ENCODE results near the gene PUS1. TPM values are rescaled to one million over a fixed set of nuclear protein-coding genes. Genes with fewer than 3 reads are reported as not detected.
A peak's percentile ranks its signal among the peaks of the same experiment; 100 is the strongest.

The PUS1 gene
- total and polyA plus RNA-seq, 10 of the 15 experiments (the other 5 are each of a cell fraction or from before 2014, with no cell fraction given) = 1.3 to 74.2 (median 25.4) TPM

GRCh38 chr12:131950182-131950913 lies 21.3 kb downstream of the PUS1 start:
- Histone ChIP-seq H3K4me1 (ENCODE audit: control insufficient read depth, insufficient read depth, low read length) (peaks cover 3% of the 10 kb centered on the region; the same call in 1 of the 2 replicates), H3K4me2 (ENCODE audit: control insufficient read depth, insufficient read depth) (peak overlapping the region; percentile 36; the same call in 1 of the 2 replicates), H3K79me2 (ENCODE audit: control insufficient read depth, insufficient read depth, low read length) (peaks cover 40% of the 10 kb centered on the region), H3K27ac (ENCODE audit: control insufficient read depth, insufficient read depth) (peak overlapping the region; percentile 75), H2AFZ (ENCODE audit: control insufficient read depth, low read depth, low read length) (peak overlapping the region; percentile 72), H3K9ac (ENCODE audit: control insufficient read depth, insufficient read depth, low read length) (peak overlapping the region; percentile 87), H3K27me3 (replicated peaks in 1 of 2; ENCODE audit: control insufficient read depth in 2 of 2, insufficient read depth in 2 of 2, low read length in 1 of 2) (no peaks in the 10 kb centered on the region), H3K9me3 (replicated peaks; ENCODE audit: control insufficient read depth, insufficient read depth, low read length) (no peaks in the 10 kb centered on the region), H4K20me1 (ENCODE audit: control insufficient read depth, insufficient read depth) (no peaks in the 10 kb centered on the region), H3K4me3 (peak overlapping the region; percentile 91), H3K36me3 (ENCODE audit: control insufficient read depth in 2 of 2, insufficient read depth in 2 of 2, low read length in 1 of 2) (no peaks in the 10 kb centered on the region)
- FAIRE-seq = no peak
- CTCF ChIA-PET = interaction anchor here (0.9 to 1.0 kb wide), 3 partner anchors 112 to 114 kb away, joined by 3 to 4 read pairs (median 4); no protein-coding TSS in a partner anchor
- in situ Hi-C loops (cut with MboI) = no loop called here
- under 1% methylated on average over 63 of the region's 79 CpGs for WGBS (ENCODE audit: insufficient coverage, insufficient replicate concordance, low lambda C conversion rate, missing lambda C conversion rate)
- ATAC-seq = peak; percentile 45
- TSS peak; percentile 65 for BruUV-seq (replicated peaks)
- POLR2A ChIA-PET = interaction anchor here (1.0 kb wide), 1 partner anchor 20 kb away, joined by 3 read pairs; no protein-coding TSS in a partner anchor
- intact Hi-C loops (cut with micrococcal nuclease; ENCODE audit: unreplicated experiment) = loop anchor here (10.0 kb wide), 1 partner anchor 176 kb away; no protein-coding TSS in a partner anchor
- SMC1A ChIA-PET (ENCODE audit: uncharacterized antibody, unreplicated experiment) = no interaction called here
- TF ChIP-seq EED (IDR thresholded peaks at IDR 0.05; ENCODE audit: low read depth) (no peak), NR2C1 (IDR thresholded peaks at IDR 0.05) (no peak), IKZF1 (conservative IDR thresholded peaks at IDR 0.05) (peak; percentile 50), PAX5 (IDR thresholded peaks at IDR 0.05; ENCODE audit: borderline replicate concordance, low read depth, low read length) (peak; percentile 65), DPF2 (IDR thresholded peaks at IDR 0.05) (peak; percentile 54; the same call in 1 of the 2 replicates), POU2F2 (IDR thresholded peaks at IDR 0.05; ENCODE audit: borderline replicate concordance, low read depth, low read length) (0 out of 3 replicates have a peak, but pooled peaks have one; percentile 13), E4F1 (IDR thresholded peaks at IDR 0.05; ENCODE audit: borderline replicate concordance, partially characterized antibody) (no peak), FOXM1 (IDR thresholded peaks at IDR 0.05; ENCODE audit: low read depth, low read length) (no peak), ASH2L (IDR thresholded peaks at IDR 0.05; ENCODE audit: borderline replicate concordance, low read depth) (0 out of 2 replicates have a peak, but pooled peaks have one; percentile 39), TCF7 (IDR thresholded peaks at IDR 0.05; ENCODE audit: borderline replicate concordance) (no peak), TCF12 (IDR thresholded peaks at IDR 0.05; ENCODE audit: low read depth, low read length) (0 out of 2 replicates have a peak, but pooled peaks have one; percentile 18), EGR1 (IDR thresholded peaks at IDR 0.05; ENCODE audit: borderline replicate concordance in 1 of 2, low read depth in 2 of 2, low read length in 2 of 2) (peak in 1 of 2 experiments; percentile 12; a peak in 1 of 3 replicates), CREM (IDR thresholded peaks at IDR 0.05; ENCODE audit: low read depth) (peak; percentile 65; the same call in 1 of the 2 replicates), IRF4 (IDR thresholded peaks at IDR 0.05; ENCODE audit: low read depth, low read length) (no peak), SKIL (IDR thresholded peaks at IDR 0.05; ENCODE audit: low read depth, poor library complexity, severe bottlenecking) (no peak), CREB1 (IDR thresholded peaks at IDR 0.05; ENCODE audit: low read depth) (peak; percentile 72; the same call in 1 of the 2 replicates), ATF2 (IDR thresholded peaks at IDR 0.05; ENCODE audit: low read length) (no peak), GATAD2B (conservative IDR thresholded peaks at IDR 0.05; ENCODE audit: low read depth) (0 out of 2 replicates have a peak, but pooled peaks have one; percentile 33)
- DNase-seq (ENCODE audit: low read depth, low spot score) = no peak
- RAD21 ChIA-PET (ENCODE audit: unreplicated experiment) = no interaction called here

Data from GM12878 (cell line).